Measurements from ENCODE around the gene SMKR1. TPM values are rescaled to one million over a fixed set of nuclear protein-coding genes. Genes with fewer than 3 reads are reported as not detected.

SMKR1 gene
- 0.17 TPM in 1 of 2 replicates, not detected in the other for total RNA-seq

GRCh38 chr7:129501760-129502707 lies at the start of gene SMKR1:
Gene SMKR1 (plus strand): TSS chr7:129502531. CDS start chr7:129502825, 294 bp downstream.

Other genes starting within 250 kb of the SMKR1 start
- 5.6 and 8.6 TPM in 2 replicates for gene STRIP2, start 68.1 kb upstream of the SMKR1 start, total RNA-seq
- 7.3 and 7.7 TPM in 2 replicates for gene NRF1, start 109.2 kb downstream of the SMKR1 start, total RNA-seq

All from bronchus fibroblast of lung (primary cell).